Right atrium auricular region (tissue), 2 donors: ENCODE data around the gene ZHX3. TPM values are rescaled to one million over a fixed set of nuclear protein-coding genes. Genes with fewer than 3 reads are reported as not detected.

Experiments used
- DNase-seq: peaks from one replicate; pipeline ENCODE4 v3.0.0-alpha.2; 2019; ENCODE audit warnings: low spot score
- H3K27ac ChIP-seq, 2 donors: fragments of 200-600 bp; sonication (generic); 1 replicate in 1 of 2; 2 replicates in 1 of 2; pipeline ENCODE4 v1.5.1; 2016 to 2019
- H3K27me3 ChIP-seq, 2 donors: fragments of 200-600 bp; sonication (generic); one replicate each; pipeline versions ENCODE4 v1.5.1 to v1.6.0; 2017 to 2019
- H3K36me3 ChIP-seq: fragments of 200-600 bp; sonication (generic); one replicate; pipeline ENCODE4 v1.5.1; 2016
- H3K4me1 ChIP-seq, 2 donors: fragments of 200-600 bp; sonication (generic); one replicate each; pipeline versions ENCODE4 v1.5.1 to v1.6.0; 2017 to 2019
- H3K4me3 ChIP-seq, 2 donors: fragments of 200-600 bp; sonication (generic); 1 replicate in 1 of 2; 2 replicates in 1 of 2; pipeline ENCODE4 v1.5.1; 2017 to 2019; ENCODE audit warnings: mild to moderate bottlenecking in 1 of 2, moderate library complexity in 1 of 2
- H3K9me3 ChIP-seq, 2 donors: fragments of 200-600 bp; sonication (generic); one replicate each; pipeline ENCODE4 v1.5.1; 2019
- CTCF ChIP-seq, 2 donors: fragments of 200-600 bp; sonication (generic); IDR thresholded peaks; one replicate each; pipeline ENCODE4 v1.5.1; 2019; ENCODE audit warnings: antibody characterized with exemption in 2 of 2
- total RNA-seq, 2 donors: library from RNA; depleted of rRNA; stranded (reverse); fragments of >200 nt; gene quantifications; one replicate each; pipeline ENCODE4 v1.1.0, GENCODE V29; 2016

The ZHX3 gene
- total RNA-seq, 2 donors from 2014 or later = 23.8 to 25.7 TPM

DNA sequence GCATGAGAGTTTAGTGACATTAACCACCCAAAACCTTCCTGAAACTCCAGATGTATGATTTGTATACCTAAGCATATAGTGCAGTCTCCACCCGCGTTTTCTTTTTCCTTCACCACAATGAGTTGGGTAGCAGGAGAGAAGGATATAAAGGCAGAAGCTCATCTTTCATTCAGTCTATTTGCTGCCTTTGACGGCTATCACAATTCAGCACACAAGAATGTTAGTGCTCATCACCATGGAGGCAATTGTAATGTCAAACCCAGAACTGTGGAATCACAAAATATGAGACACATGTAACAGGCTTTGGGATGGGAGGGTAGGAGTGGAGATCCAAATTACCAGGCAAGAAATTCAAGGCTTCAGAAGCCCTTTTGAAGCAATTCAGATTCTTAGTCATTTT lies 17.6 kb downstream of the ZHX3 start:
- Histone ChIP-seq H3K27me3 (no peaks in the 10 kb centered on the region), H3K27ac (no peak overlapping the region), H3K4me3 (no peak overlapping the region), H3K9me3 (no peaks in the 10 kb centered on the region), H3K36me3 (no peaks in the 10 kb centered on the region), H3K4me1 (peaks cover 0 to 24% of the 10 kb centered on the region in 2 donors)
- DNase-seq = no peak
- TF ChIP-seq CTCF (IDR thresholded peaks at IDR 0.05) = no peak

DNA sequence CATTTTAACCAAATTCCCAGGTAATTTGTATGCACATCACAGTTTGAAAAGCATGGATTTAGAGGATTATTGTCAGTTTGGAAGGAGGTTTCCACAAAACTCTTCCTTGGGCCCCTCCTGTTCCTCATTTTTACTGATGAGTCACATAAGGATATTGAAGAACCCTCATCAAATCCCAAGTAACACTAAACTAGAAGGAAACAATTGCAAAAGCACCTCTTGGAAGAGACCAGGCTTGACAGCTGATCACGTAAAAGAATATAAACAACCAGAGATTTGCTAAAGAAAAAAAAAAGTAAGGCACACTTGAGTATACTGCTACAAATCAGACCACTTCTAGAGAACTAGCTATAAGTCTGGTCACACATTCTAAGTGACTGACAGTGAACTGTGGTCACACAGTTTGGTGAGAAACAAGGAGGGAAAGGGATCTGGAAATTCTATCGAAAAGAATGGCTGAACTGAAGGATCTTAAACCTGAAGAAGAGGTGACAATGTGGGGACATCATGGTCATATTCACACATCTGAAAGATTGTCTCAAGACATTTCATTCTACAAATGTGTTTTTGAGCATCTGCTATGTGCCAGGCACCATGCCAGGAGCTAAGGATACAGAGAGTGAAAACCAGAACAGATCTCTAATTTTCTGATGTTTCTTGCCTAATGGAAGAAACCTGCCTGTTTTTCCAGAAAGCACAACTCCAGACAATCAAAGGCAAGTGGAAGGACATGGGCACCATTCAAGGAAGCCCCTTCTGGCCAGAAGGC lies 24.1 kb downstream of the ZHX3 start:
- Histone ChIP-seq H3K36me3 (no peaks in the 10 kb centered on the region), H3K27ac (no peak overlapping the region), H3K4me3 (no peak overlapping the region), H3K27me3 (no peaks in the 10 kb centered on the region), H3K9me3 (no peaks in the 10 kb centered on the region), H3K4me1 (peaks cover 0 to 4% of the 10 kb centered on the region in 2 donors)
- no peak for DNase-seq
- TF ChIP-seq CTCF (IDR thresholded peaks at IDR 0.05) = no peak

DNA sequence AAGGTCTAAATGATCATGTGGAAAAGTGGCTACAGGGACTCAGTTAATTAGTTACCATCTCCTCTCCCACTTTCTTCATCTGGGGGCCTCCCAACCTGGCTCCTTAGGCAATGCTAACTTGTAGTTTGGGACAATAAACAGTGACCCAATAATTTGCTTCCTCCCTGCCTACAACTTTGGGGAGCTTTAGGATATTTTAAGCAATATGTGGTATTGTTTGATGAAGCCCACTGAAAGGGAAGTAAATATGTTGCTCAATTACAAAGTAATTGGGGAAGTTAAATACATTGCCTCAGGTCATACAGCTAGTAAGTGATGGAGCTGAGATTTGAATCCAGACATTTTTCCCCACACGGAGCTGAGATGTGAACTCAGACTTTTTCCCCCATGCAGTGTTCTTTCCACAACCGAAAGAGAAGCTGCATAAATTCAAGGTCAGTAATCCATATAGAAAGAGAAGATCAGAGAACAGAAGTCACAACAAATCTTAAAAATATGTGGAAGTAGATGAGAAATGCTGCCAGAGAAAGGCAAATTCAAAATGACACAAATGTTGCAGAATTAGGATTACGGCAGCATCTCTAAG lies 26.6 kb downstream of the ZHX3 start:
- Histone ChIP-seq H3K4me3 (no peak overlapping the region), H3K9me3 (peaks cover 0 to 10% of the 10 kb centered on the region in 2 donors), H3K36me3 (no peaks in the 10 kb centered on the region), H3K27me3 (no peaks in the 10 kb centered on the region), H3K27ac (no peak overlapping the region), H3K4me1 (peaks cover 0 to 4% of the 10 kb centered on the region in 2 donors)
- no peak for DNase-seq
- TF ChIP-seq CTCF (IDR thresholded peaks at IDR 0.05) = no peak

- DNase-seq = no peak
- Histone ChIP-seq H3K9me3 (peaks cover 0 to 10% of the 10 kb centered on the region in 2 donors), H3K27ac (no peak overlapping the region), H3K27me3 (no peaks in the 10 kb centered on the region), H3K36me3 (no peaks in the 10 kb centered on the region), H3K4me3 (no peak overlapping the region), H3K4me1 (peaks cover 0 to 4% of the 10 kb centered on the region in 2 donors)
- TF ChIP-seq CTCF (IDR thresholded peaks at IDR 0.05) = no peak
Measured at GRCh38 chr20:41287327-41287726, 30.2 kb downstream of the ZHX3 start.

- no peak for DNase-seq
- Histone ChIP-seq H3K36me3 (no peaks in the 10 kb centered on the region), H3K4me3 (no peak overlapping the region), H3K4me1 (peaks cover 0 to 4% of the 10 kb centered on the region in 2 donors), H3K27me3 (no peaks in the 10 kb centered on the region), H3K27ac (no peak overlapping the region), H3K9me3 (peaks cover 0 to 10% of the 10 kb centered on the region in 2 donors)
- no peak for TF ChIP-seq CTCF (IDR thresholded peaks at IDR 0.05)
Measured at GRCh38 chr20:41286240-41286851, 31.2 kb downstream of the ZHX3 start.
